Measurements from ENCODE around the gene GPC6. TPM values are rescaled to one million over a fixed set of nuclear protein-coding genes. Genes with fewer than 3 reads are reported as not detected.

Gene GPC6
- polyA plus RNA-seq, 1 donor from 2014 or later, result 9.0 TPM

DNA sequence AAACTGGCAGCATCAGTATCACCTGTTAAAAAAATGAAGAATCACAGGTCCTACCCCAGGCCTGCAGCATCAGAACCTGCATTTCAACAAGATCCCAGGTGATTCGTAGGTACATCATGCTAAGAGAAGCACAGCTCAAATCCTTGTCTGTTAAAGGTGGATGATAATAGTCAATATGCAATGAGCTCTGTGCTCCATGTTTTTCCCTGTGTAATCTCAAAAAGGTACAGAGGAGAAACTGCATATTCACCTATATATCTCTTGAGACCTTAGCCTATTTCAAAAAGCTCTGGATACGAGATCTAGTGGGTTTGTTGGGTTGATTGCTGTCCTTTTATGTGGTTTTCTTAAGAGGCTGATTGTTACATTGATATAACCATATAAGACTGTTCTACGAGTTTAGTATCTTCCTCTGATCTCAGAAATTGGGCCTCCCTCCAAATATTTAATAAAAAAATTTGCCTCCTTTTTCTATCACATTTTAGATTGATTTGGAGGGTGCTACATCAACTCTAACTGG is 1104.0 kb downstream of the GPC6 start:
- no peaks in the 10 kb centered on the region for H3K27me3 ChIP-seq (ENCODE audit: insufficient read depth, low read depth, low read length)
- no peaks in the 10 kb centered on the region for H3K9me2 ChIP-seq (ENCODE audit: insufficient read depth, low read length)
- H3K4me3 ChIP-seq (ENCODE audit: low read length), result no peak overlapping the region
- H3K4me2 ChIP-seq (ENCODE audit: low read length), result no peak overlapping the region
- H3K79me2 ChIP-seq (replicated peaks; ENCODE audit: insufficient read depth, low read length), result no peaks in the 10 kb centered on the region
- no peaks in the 10 kb centered on the region for H3F3A ChIP-seq (ENCODE audit: insufficient read depth, low read length, poor library complexity, severe bottlenecking)
- no peak overlapping the region for H2AFZ ChIP-seq (ENCODE audit: low read depth, low read length)
- no peaks in the 10 kb centered on the region for H4K20me1 ChIP-seq (ENCODE audit: insufficient read depth)
- H3K9me3 ChIP-seq (ENCODE audit: low read length), result no peaks in the 10 kb centered on the region
- H3K27ac ChIP-seq (ENCODE audit: low read length), result no peak overlapping the region
- H3K36me3 ChIP-seq (ENCODE audit: insufficient read depth, low read length), result no peaks in the 10 kb centered on the region
- no peak for TF ChIP-seq RAD21 (conservative IDR thresholded peaks at IDR 0.05)
- TF ChIP-seq MXI1 (conservative IDR thresholded peaks at IDR 0.05; ENCODE audit: poor library complexity, severe bottlenecking), result no peak
- no peak for TF ChIP-seq EP300 (conservative IDR thresholded peaks at IDR 0.05; ENCODE audit: poor library complexity, severe bottlenecking)
- TF ChIP-seq, protein P1, sequence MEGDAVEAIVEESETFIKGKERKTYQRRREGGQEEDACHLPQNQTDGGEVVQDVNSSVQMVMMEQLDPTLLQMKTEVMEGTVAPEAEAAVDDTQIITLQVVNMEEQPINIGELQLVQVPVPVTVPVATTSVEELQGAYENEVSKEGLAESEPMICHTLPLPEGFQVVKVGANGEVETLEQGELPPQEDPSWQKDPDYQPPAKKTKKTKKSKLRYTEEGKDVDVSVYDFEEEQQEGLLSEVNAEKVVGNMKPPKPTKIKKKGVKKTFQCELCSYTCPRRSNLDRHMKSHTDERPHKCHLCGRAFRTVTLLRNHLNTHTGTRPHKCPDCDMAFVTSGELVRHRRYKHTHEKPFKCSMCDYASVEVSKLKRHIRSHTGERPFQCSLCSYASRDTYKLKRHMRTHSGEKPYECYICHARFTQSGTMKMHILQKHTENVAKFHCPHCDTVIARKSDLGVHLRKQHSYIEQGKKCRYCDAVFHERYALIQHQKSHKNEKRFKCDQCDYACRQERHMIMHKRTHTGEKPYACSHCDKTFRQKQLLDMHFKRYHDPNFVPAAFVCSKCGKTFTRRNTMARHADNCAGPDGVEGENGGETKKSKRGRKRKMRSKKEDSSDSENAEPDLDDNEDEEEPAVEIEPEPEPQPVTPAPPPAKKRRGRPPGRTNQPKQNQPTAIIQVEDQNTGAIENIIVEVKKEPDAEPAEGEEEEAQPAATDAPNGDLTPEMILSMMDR (IDR thresholded peaks at IDR 0.05; ENCODE audit: poor library complexity, severe bottlenecking), result no peak
- no peak for TF ChIP-seq POLR2AphosphoS5 (IDR thresholded peaks at IDR 0.05)
- TF ChIP-seq TAF1 (IDR thresholded peaks at IDR 0.05; ENCODE audit: low read depth), result no peak
- no peak for TF ChIP-seq REST (IDR thresholded peaks at IDR 0.05; ENCODE audit: borderline replicate concordance)
- TF ChIP-seq SMC3 (conservative IDR thresholded peaks at IDR 0.05; ENCODE audit: poor library complexity), result no peak
- TF ChIP-seq EZH2 (IDR thresholded peaks at IDR 0.05; ENCODE audit: borderline replicate concordance, insufficient read depth, low read length, poor library complexity, severe bottlenecking), result no peak
- no peak overlapping the region for H3K9ac ChIP-seq (ENCODE audit: low read length)

GRCh38 chr13:94331281-94331680 is 1104.7 kb downstream of the GPC6 start:
- no peak for TF ChIP-seq SMC3 (conservative IDR thresholded peaks at IDR 0.05; ENCODE audit: poor library complexity)
- no peak for TF ChIP-seq EZH2 (IDR thresholded peaks at IDR 0.05; ENCODE audit: borderline replicate concordance, insufficient read depth, low read length, poor library complexity, severe bottlenecking)
- no peak for TF ChIP-seq REST (IDR thresholded peaks at IDR 0.05; ENCODE audit: borderline replicate concordance)
- no peak for TF ChIP-seq EP300 (conservative IDR thresholded peaks at IDR 0.05; ENCODE audit: poor library complexity, severe bottlenecking)
- no peak for TF ChIP-seq POLR2AphosphoS5 (IDR thresholded peaks at IDR 0.05)
- TF ChIP-seq TAF1 (IDR thresholded peaks at IDR 0.05; ENCODE audit: low read depth), result no peak
- no peak for TF ChIP-seq RAD21 (conservative IDR thresholded peaks at IDR 0.05)
- TF ChIP-seq, protein P1 (IDR thresholded peaks at IDR 0.05; ENCODE audit: poor library complexity, severe bottlenecking), result no peak
- TF ChIP-seq MXI1 (conservative IDR thresholded peaks at IDR 0.05; ENCODE audit: poor library complexity, severe bottlenecking), result no peak
- Histone ChIP-seq H3K4me3 (ENCODE audit: low read length) (no peak overlapping the region), H2AFZ (ENCODE audit: low read depth, low read length) (no peak overlapping the region), H3F3A (ENCODE audit: insufficient read depth, low read length, poor library complexity, severe bottlenecking) (no peaks in the 10 kb centered on the region), H3K27me3 (ENCODE audit: insufficient read depth, low read depth, low read length) (no peaks in the 10 kb centered on the region), H4K20me1 (ENCODE audit: insufficient read depth) (no peaks in the 10 kb centered on the region), H3K4me2 (ENCODE audit: low read length) (no peak overlapping the region), H3K9me3 (ENCODE audit: low read length) (no peaks in the 10 kb centered on the region), H3K9ac (ENCODE audit: low read length) (no peak overlapping the region), H3K9me2 (ENCODE audit: insufficient read depth, low read length) (no peaks in the 10 kb centered on the region), H3K36me3 (ENCODE audit: insufficient read depth, low read length) (no peaks in the 10 kb centered on the region), H3K27ac (ENCODE audit: low read length) (no peak overlapping the region), H3K79me2 (replicated peaks; ENCODE audit: insufficient read depth, low read length) (no peaks in the 10 kb centered on the region)

Measured in neural cell (in vitro differentiated cells).